IMR-90 (cell line): ENCODE results near the gene UBE2A.

Experiments used
- BHLHE40 ChIP-seq: fragments of 150-350 bp; IDR thresholded peaks from 2 replicates; pipeline ENCODE4 v1.6.1; 2016; ENCODE audit warnings: mild to moderate bottlenecking, low read depth, low read length
- CEBPB ChIP-seq: IDR thresholded peaks from 2 replicates; pipeline ENCODE4 v1.6.1; 2012; ENCODE audit warnings: low read depth, low read length, improper control_type of control experiment
- CTCF ChIP-seq: conservative IDR thresholded peaks from 2 replicates; pipeline ENCODE4 v1.5.1; 2012; ENCODE audit warnings: mild to moderate bottlenecking, low read depth, low read length, improper control_type of control experiment
- FOS ChIP-seq: fragments of 150-350 bp; IDR thresholded peaks from 2 replicates; pipeline ENCODE4 v1.6.1; 2016; ENCODE audit warnings: low read depth, low read length
- MXI1 ChIP-seq: IDR thresholded peaks from 2 replicates; pipeline ENCODE4 v1.6.1; 2012; ENCODE audit warnings: low read depth, mild to moderate bottlenecking, low read length, moderate library complexity, borderline replicate concordance
- POLR2A ChIP-seq: IDR thresholded peaks from 2 replicates; pipeline ENCODE4 v1.6.1; 2012; ENCODE audit warnings: mild to moderate bottlenecking, low read depth, low read length
- RCOR1 ChIP-seq: IDR thresholded peaks from 2 replicates; pipeline ENCODE4 v1.6.1; 2012; ENCODE audit warnings: mild to moderate bottlenecking, low read length, improper control_type of control experiment; ENCODE audit not compliant: insufficient replicate concordance
- RFX5 ChIP-seq: IDR thresholded peaks from 2 replicates; pipeline ENCODE4 v1.8.0; 2012; ENCODE audit warnings: low read depth, mild to moderate bottlenecking, low read length, moderate library complexity
- SMC3 ChIP-seq: fragments of 150-350 bp; IDR thresholded peaks from 2 replicates; pipeline ENCODE4 v1.6.1; 2016; ENCODE audit warnings: low read depth, mild to moderate bottlenecking, antibody characterized with exemption, low read length, moderate library complexity
- USF2 ChIP-seq: fragments of 150-350 bp; IDR thresholded peaks from 2 replicates; pipeline ENCODE4 v1.6.1; 2017; ENCODE audit warnings: mild to moderate bottlenecking, antibody characterized with exemption, low read length, low read depth

- TF ChIP-seq CTCF (no peak), POLR2A (no peak), CEBPB (no peak), RFX5 (no peak), SMC3 (no peak), USF2 (no peak), FOS (no peak), BHLHE40 (no peak), MXI1 (no peak), RCOR1 (no peak)
Measured at GRCh38 chrX:119579414-119579813, 5.1 kb downstream of the UBE2A start.
